Chondrocyte (in vitro differentiated cells): Measurements from ENCODE around the gene RAB38. TPM values are rescaled to one million over a fixed set of nuclear protein-coding genes. Genes with fewer than 3 reads are reported as not detected.

Experiments used
- DNase-seq: peaks from one replicate; pipeline ENCODE4 v3.0.0; 2021; ENCODE audit warnings: mixed read lengths, low spot score
- H3K27ac Mint-ChIP-seq: one replicate; pipeline ENCODE4 v1.8.0; 2021; ENCODE audit warnings: mild to moderate bottlenecking, moderate library complexity, mixed read lengths; ENCODE audit not compliant: unreplicated experiment
- H3K27me3 Mint-ChIP-seq: 2 replicates; pipeline ENCODE4 v1.8.0; 2021; ENCODE audit warnings: low read depth, mixed read lengths
- H3K36me3 Mint-ChIP-seq: 2 replicates; pipeline ENCODE4 v1.8.0; 2021; ENCODE audit warnings: low read depth, mixed read lengths
- H3K4me1 Mint-ChIP-seq: 2 replicates; pipeline ENCODE4 v1.8.0; 2021; ENCODE audit warnings: low read depth, mild to moderate bottlenecking, mixed read lengths
- H3K4me3 Mint-ChIP-seq: one replicate; pipeline ENCODE4 v1.8.0; 2021; ENCODE audit warnings: mild to moderate bottlenecking, moderate library complexity, mixed read lengths; ENCODE audit not compliant: unreplicated experiment
- H3K9me3 Mint-ChIP-seq: 2 replicates; pipeline ENCODE4 v1.8.0; 2021; ENCODE audit warnings: low read depth, mixed read lengths
- CTCF ChIP-seq: fragments of 200-600 bp; sonication (generic); IDR thresholded peaks from 2 replicates; pipeline ENCODE4 v1.5.0; 2021; ENCODE audit warnings: antibody characterized with exemption, mild to moderate bottlenecking, moderate library complexity
- long read RNA-seq: library from polyadenylated mRNA; stranded (forward); transcript quantifications from one replicate; pipeline ENCODE4 v2.0.0, GENCODE V29; 2021
- total RNA-seq: library from RNA; stranded (reverse); gene quantifications from 3 replicates; pipeline ENCODE4 v1.2.1, GENCODE V29; 2021

Gene RAB38
- not detected in 3 replicates for total RNA-seq
- long read RNA-seq: 0 reads

GRCh38 chr11:88174709-88175568 lies at the start of gene RAB38:
TSS of gene RAB38 (minus strand) at chr11:88175443. CDS start at chr11:88175384, 59 bp downstream.
- Mint-ChIP-seq H3K9me3 (no peaks in the 10 kb centered on the region), H3K4me3 (peak within 1 kb of the TSS; percentile 60), H3K27ac (peak within 1 kb of the TSS; percentile 10), H3K27me3 (peaks cover 26% of the 10 kb centered on the region), H3K4me1 (peaks cover 10% of the 10 kb centered on the region), H3K36me3 (no peaks in the 10 kb centered on the region)
- no peak for TF ChIP-seq CTCF
- peak; percentile 91 for DNase-seq

- Mint-ChIP-seq H3K9me3 (no peaks in the 10 kb centered on the region), H3K4me1 (no peaks in the 10 kb centered on the region), H3K4me3 (no peak overlapping the region), H3K36me3 (no peaks in the 10 kb centered on the region), H3K27ac (no peak overlapping the region), H3K27me3 (peaks cover 6% of the 10 kb centered on the region)
- DNase-seq: no peak
- no peak for TF ChIP-seq CTCF
Observed at GRCh38 chr11:88213406-88213805, 38.2 kb upstream of the RAB38 start.

- no peaks in the 10 kb centered on the region for H3K36me3 Mint-ChIP-seq
- no peak overlapping the region for H3K27ac Mint-ChIP-seq
- no peak for TF ChIP-seq CTCF
- H3K4me3 Mint-ChIP-seq: no peak overlapping the region
- DNase-seq: no peak
- peaks cover 6% of the 10 kb centered on the region for H3K27me3 Mint-ChIP-seq
- H3K4me1 Mint-ChIP-seq: no peaks in the 10 kb centered on the region
- H3K9me3 Mint-ChIP-seq: no peaks in the 10 kb centered on the region
Observed at GRCh38 chr11:88212300-88212699, 37.1 kb upstream of the RAB38 start.

GRCh38 chr11:88208745-88209144 lies 33.5 kb upstream of the RAB38 start:
- no peak for TF ChIP-seq CTCF
- Mint-ChIP-seq H3K27me3 (peaks cover 5% of the 10 kb centered on the region), H3K4me3 (no peak overlapping the region), H3K4me1 (no peaks in the 10 kb centered on the region), H3K9me3 (no peaks in the 10 kb centered on the region), H3K27ac (no peak overlapping the region), H3K36me3 (no peaks in the 10 kb centered on the region)
- no peak for DNase-seq

GRCh38 chr11:88206751-88207150 lies 31.5 kb upstream of the RAB38 start:
- DNase-seq: no peak
- H3K9me3 Mint-ChIP-seq: no peaks in the 10 kb centered on the region
- no peak for TF ChIP-seq CTCF
- no peak overlapping the region for H3K27ac Mint-ChIP-seq
- peaks cover 8% of the 10 kb centered on the region for H3K27me3 Mint-ChIP-seq
- no peak overlapping the region for H3K4me3 Mint-ChIP-seq
- no peaks in the 10 kb centered on the region for H3K36me3 Mint-ChIP-seq
- H3K4me1 Mint-ChIP-seq: no peaks in the 10 kb centered on the region
